ENCODE results near the gene INPP5J. TPM values are rescaled to one million over a fixed set of nuclear protein-coding genes. Genes with fewer than 3 reads are reported as not detected.

INPP5J gene
- total RNA-seq, 4 donors from 2014 or later: 0.26 to 3.2 (median 2.5) TPM

- no peak for DNase-seq (ENCODE audit: low spot score in 2 of 2)
- Histone ChIP-seq H3K27ac (peak overlapping the region; percentile 94), H3K4me3 (peak overlapping the region; percentile 76), H3K9me3 (no peaks in the 10 kb centered on the region), H3K36me3 (peaks cover 30% of the 10 kb centered on the region), H3K27me3 (no peaks in the 10 kb centered on the region), H3K4me1 (peaks cover 65% of the 10 kb centered on the region)
- TF ChIP-seq, protein P1, sequence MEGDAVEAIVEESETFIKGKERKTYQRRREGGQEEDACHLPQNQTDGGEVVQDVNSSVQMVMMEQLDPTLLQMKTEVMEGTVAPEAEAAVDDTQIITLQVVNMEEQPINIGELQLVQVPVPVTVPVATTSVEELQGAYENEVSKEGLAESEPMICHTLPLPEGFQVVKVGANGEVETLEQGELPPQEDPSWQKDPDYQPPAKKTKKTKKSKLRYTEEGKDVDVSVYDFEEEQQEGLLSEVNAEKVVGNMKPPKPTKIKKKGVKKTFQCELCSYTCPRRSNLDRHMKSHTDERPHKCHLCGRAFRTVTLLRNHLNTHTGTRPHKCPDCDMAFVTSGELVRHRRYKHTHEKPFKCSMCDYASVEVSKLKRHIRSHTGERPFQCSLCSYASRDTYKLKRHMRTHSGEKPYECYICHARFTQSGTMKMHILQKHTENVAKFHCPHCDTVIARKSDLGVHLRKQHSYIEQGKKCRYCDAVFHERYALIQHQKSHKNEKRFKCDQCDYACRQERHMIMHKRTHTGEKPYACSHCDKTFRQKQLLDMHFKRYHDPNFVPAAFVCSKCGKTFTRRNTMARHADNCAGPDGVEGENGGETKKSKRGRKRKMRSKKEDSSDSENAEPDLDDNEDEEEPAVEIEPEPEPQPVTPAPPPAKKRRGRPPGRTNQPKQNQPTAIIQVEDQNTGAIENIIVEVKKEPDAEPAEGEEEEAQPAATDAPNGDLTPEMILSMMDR (IDR thresholded peaks at IDR 0.05): peak in 1 of 2 donors; percentile 1
- no peak for TF ChIP-seq EP300 (IDR thresholded peaks at IDR 0.05)
- 22% methylated on average over 11 of the region's 13 CpGs for WGBS
These were observed 37.3 kb upstream of the INPP5J start for GRCh38 chr22:31085493-31085824.

GRCh38 chr22:31085928-31086327 is 36.8 kb upstream of the INPP5J start:
- H3K4me1 ChIP-seq: peaks cover 61% of the 10 kb centered on the region
- TF ChIP-seq POLR2A (IDR thresholded peaks at IDR 0.05) (no peak), POLR2AphosphoS5 (IDR thresholded peaks at IDR 0.05) (no peak), EP300 (IDR thresholded peaks at IDR 0.05) (no peak)
- TF ChIP-seq, protein P1 (IDR thresholded peaks at IDR 0.05): no peak

DNA sequence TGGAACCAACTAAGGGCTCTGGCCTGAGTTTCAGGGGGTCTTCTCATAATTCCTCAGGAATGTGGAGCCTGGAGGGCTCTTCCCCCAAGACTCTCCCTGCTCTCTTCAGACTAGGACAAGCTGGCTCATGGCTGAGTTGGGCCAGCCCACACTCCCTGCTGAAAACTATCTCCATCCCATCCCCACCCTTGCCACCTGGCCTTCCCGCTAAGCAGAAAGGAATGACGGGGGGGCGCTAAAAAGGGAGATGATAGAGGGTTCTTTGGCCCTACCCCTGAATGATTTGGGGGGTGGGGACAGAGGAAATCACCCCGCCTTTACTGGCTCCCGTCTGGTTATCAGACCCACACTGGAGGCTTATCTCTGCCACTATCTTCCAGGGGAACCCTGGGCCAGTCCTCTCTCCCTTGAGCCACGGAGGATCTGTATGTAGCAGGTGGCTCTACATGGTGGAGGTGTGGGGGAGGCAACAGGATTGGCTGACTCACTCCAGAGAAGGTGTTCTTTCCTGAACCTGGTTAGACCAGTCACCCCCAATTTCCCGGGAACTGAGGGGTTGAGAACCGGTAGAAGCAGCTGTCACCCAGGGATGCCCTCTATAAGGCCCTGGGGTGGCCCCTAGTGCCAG is 35.9 kb upstream of the INPP5J start:
- Histone ChIP-seq H3K36me3 (peaks cover 44% of the 10 kb centered on the region), H3K27me3 (no peaks in the 10 kb centered on the region), H3K27ac (peak overlapping the region; percentile 5), H3K9me3 (no peaks in the 10 kb centered on the region), H3K4me3 (no peak overlapping the region), H3K4me1 (peaks cover 55% of the 10 kb centered on the region)
- 68% methylated on average over 6 of the region's 8 CpGs for WGBS
- no peak for DNase-seq (ENCODE audit: low spot score in 2 of 2)
- no peak for TF ChIP-seq POLR2AphosphoS5 (IDR thresholded peaks at IDR 0.05)
- no peak for TF ChIP-seq POLR2A (IDR thresholded peaks at IDR 0.05)
- TF ChIP-seq EP300 (IDR thresholded peaks at IDR 0.05): no peak
- TF ChIP-seq, protein P1 (IDR thresholded peaks at IDR 0.05): no peak

More at GRCh38 chr22:31085928-31086327, 36.8 kb upstream of the INPP5J start:
- no peak for DNase-seq (ENCODE audit: low spot score in 2 of 2)
- peaks cover 35% of the 10 kb centered on the region for H3K36me3 ChIP-seq
- H3K4me3 ChIP-seq: peak overlapping the region; percentile 76
- 100% methylated on average over 1 of the region's 3 CpGs for WGBS
- peak overlapping the region; percentile 94 for H3K27ac ChIP-seq
- no peaks in the 10 kb centered on the region for H3K9me3 ChIP-seq
- no peaks in the 10 kb centered on the region for H3K27me3 ChIP-seq

DNA sequence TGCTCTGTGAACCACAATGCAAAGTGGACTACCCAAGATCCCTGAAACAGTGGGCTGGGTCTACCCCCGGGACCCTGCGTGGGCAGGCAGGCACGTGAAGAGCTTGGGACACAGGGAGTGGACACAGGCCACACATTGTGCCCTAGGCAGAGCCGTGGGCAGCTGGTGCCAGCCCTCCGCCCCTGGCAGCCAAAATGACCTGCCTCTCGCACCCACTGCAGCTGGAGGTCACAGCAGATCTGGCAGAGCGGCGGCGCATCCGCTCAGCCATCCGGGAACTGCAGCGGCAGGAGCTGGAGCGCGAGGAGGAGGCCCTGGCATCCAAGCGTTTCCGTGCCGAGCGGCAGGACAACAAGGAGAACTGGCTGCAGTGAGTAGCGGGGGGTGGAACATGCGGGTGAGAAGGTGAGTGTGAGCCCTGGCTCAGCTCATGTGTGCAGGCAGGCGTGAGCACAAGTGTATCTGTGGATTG is 35.0 kb upstream of the INPP5J start:
- Histone ChIP-seq H3K36me3 (peaks cover 52% of the 10 kb centered on the region), H3K4me3 (no peak overlapping the region), H3K27me3 (no peaks in the 10 kb centered on the region), H3K4me1 (peaks cover 46% of the 10 kb centered on the region), H3K27ac (peak overlapping the region; percentile 5), H3K9me3 (no peaks in the 10 kb centered on the region)
- 91% methylated on average over 14 of the region's 21 CpGs for WGBS
- no peak for DNase-seq (ENCODE audit: low spot score in 2 of 2)
- TF ChIP-seq EP300 (IDR thresholded peaks at IDR 0.05): no peak
- TF ChIP-seq POLR2A (IDR thresholded peaks at IDR 0.05): no peak
- no peak for TF ChIP-seq POLR2AphosphoS5 (IDR thresholded peaks at IDR 0.05)
- TF ChIP-seq, protein P1 (IDR thresholded peaks at IDR 0.05): no peak

DNA sequence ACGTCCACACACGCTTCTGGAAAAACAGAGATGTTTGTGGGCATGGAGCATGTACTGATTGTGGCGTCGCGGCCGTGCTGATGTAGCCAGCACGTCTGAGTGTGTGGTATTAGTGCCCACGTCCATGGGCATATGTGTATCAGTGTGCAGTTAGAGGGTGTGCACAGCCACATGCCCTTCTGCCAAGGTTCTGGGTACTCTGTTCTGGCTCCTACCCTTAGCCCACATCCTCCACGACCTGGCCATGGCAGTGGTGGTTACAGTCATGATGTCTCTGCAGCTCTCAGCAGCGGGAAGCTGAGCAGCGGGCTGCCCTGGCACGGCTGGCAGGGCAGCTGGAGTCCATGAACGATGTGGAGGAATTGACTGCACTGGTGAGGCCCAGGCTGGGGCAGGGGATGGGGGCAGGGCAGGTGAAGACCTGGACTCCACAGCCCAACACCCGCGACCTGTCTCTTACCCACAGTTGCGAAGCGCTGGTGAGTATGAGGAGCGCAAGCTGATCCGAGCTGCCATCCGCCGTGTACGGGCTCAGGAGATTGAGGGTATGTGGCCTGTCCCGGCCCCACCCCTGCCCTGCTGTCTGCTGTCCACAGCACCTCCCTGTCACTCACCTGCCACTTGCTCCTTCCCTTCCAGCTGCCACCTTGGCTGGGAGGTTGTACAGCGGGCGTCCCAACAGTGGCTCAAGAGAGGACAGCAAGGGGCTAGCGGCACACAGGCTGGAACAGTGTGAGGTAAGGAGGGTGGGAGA is 34.4 kb upstream of the INPP5J start:
- H3K27me3 ChIP-seq: no peaks in the 10 kb centered on the region
- TF ChIP-seq, protein P1 (IDR thresholded peaks at IDR 0.05): no peak
- no peak for TF ChIP-seq POLR2AphosphoS5 (IDR thresholded peaks at IDR 0.05)
- no peak for TF ChIP-seq POLR2A (IDR thresholded peaks at IDR 0.05)
- no peak for TF ChIP-seq EP300 (IDR thresholded peaks at IDR 0.05)
- H3K4me1 ChIP-seq: peaks cover 40% of the 10 kb centered on the region
- no peak overlapping the region for H3K4me3 ChIP-seq
- DNase-seq (ENCODE audit: low spot score in 2 of 2): peak in 1 of 2 donors; percentile 77
- WGBS: 90% methylated on average over 19 of the region's 26 CpGs
- H3K9me3 ChIP-seq: no peaks in the 10 kb centered on the region
- peaks cover 58% of the 10 kb centered on the region for H3K36me3 ChIP-seq
- H3K27ac ChIP-seq: no peak overlapping the region
